HepG2 (cell line): ENCODE measurements around the gene PYGB. TPM values are rescaled to one million over a fixed set of nuclear protein-coding genes. Genes with fewer than 3 reads are reported as not detected.

Source experiments
- DNMT3B ChIP-seq: conservative IDR thresholded peaks from 2 replicates; pipeline ENCODE4 v1.6.1; 2016; ENCODE audit warnings: missing biosample characterization, control low read depth
- FOXK2 ChIP-seq: fragments of 450-650 bp; IDR thresholded peaks from 2 replicates; pipeline ENCODE4 v1.6.1; 2016
- HMG20B ChIP-seq: conservative IDR thresholded peaks from 2 replicates; pipeline ENCODE4 v1.6.1; 2016; ENCODE audit warnings: missing genetic modification reagents, missing compliant biosample characterization
- KAT8 ChIP-seq: IDR thresholded peaks from 2 replicates; pipeline ENCODE4 v1.6.1; 2016; ENCODE audit warnings: missing genetic modification reagents, missing compliant biosample characterization
- MATR3 ChIP-seq: sonication (generic); formaldehyde crosslinking; IDR thresholded peaks from 2 replicates; pipeline ENCODE4 v1.4.0; 2020; ENCODE audit warnings: missing genetic modification reagents
- NFE2L1 ChIP-seq: sonication (generic); formaldehyde crosslinking; IDR thresholded peaks from 2 replicates; pipeline ENCODE4 v1.4.0; 2020; ENCODE audit warnings: missing genetic modification reagents, mild to moderate bottlenecking, borderline replicate concordance
- ZFX ChIP-seq: sonication (generic); formaldehyde crosslinking; IDR thresholded peaks from 2 replicates; pipeline ENCODE4 v1.4.0; 2020; ENCODE audit warnings: mild to moderate bottlenecking, low read depth, missing genetic modification reagents, moderate library complexity
- ZKSCAN1 ChIP-seq: fragments of 150-350 bp; IDR thresholded peaks from 2 replicates; pipeline ENCODE4 v1.6.1; 2014; ENCODE audit warnings: low read length
- ZNF3 ChIP-seq: IDR thresholded peaks from 2 replicates; pipeline ENCODE4 v1.7.0; 2017; ENCODE audit warnings: inconsistent platforms
- ZNF543 ChIP-seq: sonication (generic); formaldehyde crosslinking; IDR thresholded peaks from 2 replicates; pipeline ENCODE4 v1.4.0; 2020; ENCODE audit warnings: mild to moderate bottlenecking, missing genetic modification reagents
- ZNF788 ChIP-seq: sonication (generic); formaldehyde crosslinking; IDR thresholded peaks from 2 replicates; pipeline ENCODE4 v1.5.0; 2020; ENCODE audit warnings: mild to moderate bottlenecking, missing genetic modification reagents, borderline replicate concordance
- ZNF839 ChIP-seq: sonication (generic); formaldehyde crosslinking; IDR thresholded peaks from 2 replicates; pipeline ENCODE4 v1.4.0; 2020; ENCODE audit warnings: missing genetic modification reagents, mild to moderate bottlenecking, borderline replicate concordance
- polyA plus RNA-seq, 8 experiments: library from polyadenylated mRNA; depleted of rRNA in 3 of 8; stranded (reverse) in 7 of 8; unstranded in 1 of 8; fragments of >200 nt; fragmentation: Illumina TruSeq in 4 of 8; extraction: Trizol in 4 of 8; gene quantifications; 2 replicates each; pipeline versions ENCODE4 v1.2.1 to v1.2.3, GENCODE V29; 2011 to 2016; ENCODE audit warnings: low read depth in 4 of 8, missing spikeins in 1 of 8, mixed read lengths in 1 of 8; ENCODE audit not compliant: insufficient read depth in 1 of 8
- total RNA-seq, 5 experiments: library from RNA; depleted of rRNA; stranded (reverse); fragments of >200 nt; fragmentation: Illumina TruSeq; extraction: Trizol; gene quantifications; 2 replicates each; pipeline ENCODE4 v1.2.3, GENCODE V29; 2016; ENCODE audit warnings: low read depth in 1 of 5
- TF ChIP-seq, protein P1 (sequence below): sonication (generic); formaldehyde crosslinking; IDR thresholded peaks from 2 replicates; pipeline ENCODE4 v1.9.0; 2021; ENCODE audit warnings: missing genetic modification reagents, borderline replicate concordance
- TF ChIP-seq, protein P2 (sequence below): sonication (generic); formaldehyde crosslinking; IDR thresholded peaks from 2 replicates; pipeline ENCODE4 v1.4.0; 2020; ENCODE audit warnings: missing genetic modification reagents
- TF ChIP-seq, protein P3 (sequence below): sonication (generic); formaldehyde crosslinking; IDR thresholded peaks from 2 replicates; pipeline ENCODE4 v1.5.0; 2020; ENCODE audit warnings: missing genetic modification reagents
- TF ChIP-seq, protein P4 (sequence below): sonication (generic); formaldehyde crosslinking; IDR thresholded peaks from 2 replicates; pipeline ENCODE4 v1.4.0; 2020; ENCODE audit warnings: missing genetic modification reagents
- TF ChIP-seq, protein P5 (sequence below): sonication (generic); formaldehyde crosslinking; IDR thresholded peaks from 2 replicates; pipeline ENCODE4 v1.4.0; 2020; ENCODE audit warnings: missing genetic modification reagents
- TF ChIP-seq, protein P6 (sequence below): sonication (generic); formaldehyde crosslinking; IDR thresholded peaks from 2 replicates; pipeline ENCODE4 v1.5.0; 2020; ENCODE audit warnings: mild to moderate bottlenecking, missing genetic modification reagents

Gene PYGB
- total and polyA plus RNA-seq, 2 of the 13 experiments (the other 11 are each of a cell fraction or from before 2014, with no cell fraction given) = 24.2 to 86.3 TPM

DNA sequence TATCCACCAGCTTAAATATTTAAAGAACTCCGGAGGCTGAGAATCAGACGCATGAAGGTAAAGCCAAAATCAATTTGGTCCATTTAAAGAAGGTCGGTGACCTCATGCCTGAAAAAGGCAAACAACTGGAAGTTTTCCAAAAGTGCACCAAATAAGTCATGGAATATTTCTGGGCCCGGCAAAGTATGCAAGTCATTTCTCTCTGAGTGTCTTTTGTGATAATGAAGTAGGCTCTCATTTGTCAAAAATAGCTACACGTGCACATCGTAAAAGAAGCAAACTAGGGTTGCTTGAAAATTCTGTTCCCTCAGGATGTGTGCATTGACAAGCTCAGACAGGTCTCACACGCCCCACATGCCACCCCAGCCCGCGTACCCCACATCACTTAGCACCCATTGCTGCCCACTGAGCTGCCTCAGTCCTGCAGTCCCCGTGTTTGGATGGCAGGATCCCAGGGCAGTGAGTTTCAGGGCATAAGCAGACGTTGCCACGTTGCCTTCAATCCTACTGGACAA lies 20.5 kb upstream of the PYGB start (continued):
- TF ChIP-seq, protein P1, sequence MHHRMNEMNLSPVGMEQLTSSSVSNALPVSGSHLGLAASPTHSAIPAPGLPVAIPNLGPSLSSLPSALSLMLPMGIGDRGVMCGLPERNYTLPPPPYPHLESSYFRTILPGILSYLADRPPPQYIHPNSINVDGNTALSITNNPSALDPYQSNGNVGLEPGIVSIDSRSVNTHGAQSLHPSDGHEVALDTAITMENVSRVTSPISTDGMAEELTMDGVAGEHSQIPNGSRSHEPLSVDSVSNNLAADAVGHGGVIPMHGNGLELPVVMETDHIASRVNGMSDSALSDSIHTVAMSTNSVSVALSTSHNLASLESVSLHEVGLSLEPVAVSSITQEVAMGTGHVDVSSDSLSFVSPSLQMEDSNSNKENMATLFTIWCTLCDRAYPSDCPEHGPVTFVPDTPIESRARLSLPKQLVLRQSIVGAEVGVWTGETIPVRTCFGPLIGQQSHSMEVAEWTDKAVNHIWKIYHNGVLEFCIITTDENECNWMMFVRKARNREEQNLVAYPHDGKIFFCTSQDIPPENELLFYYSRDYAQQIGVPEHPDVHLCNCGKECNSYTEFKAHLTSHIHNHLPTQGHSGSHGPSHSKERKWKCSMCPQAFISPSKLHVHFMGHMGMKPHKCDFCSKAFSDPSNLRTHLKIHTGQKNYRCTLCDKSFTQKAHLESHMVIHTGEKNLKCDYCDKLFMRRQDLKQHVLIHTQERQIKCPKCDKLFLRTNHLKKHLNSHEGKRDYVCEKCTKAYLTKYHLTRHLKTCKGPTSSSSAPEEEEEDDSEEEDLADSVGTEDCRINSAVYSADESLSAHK (CRISPR knock-in tag) = no peak
- TF ChIP-seq, protein P2, sequence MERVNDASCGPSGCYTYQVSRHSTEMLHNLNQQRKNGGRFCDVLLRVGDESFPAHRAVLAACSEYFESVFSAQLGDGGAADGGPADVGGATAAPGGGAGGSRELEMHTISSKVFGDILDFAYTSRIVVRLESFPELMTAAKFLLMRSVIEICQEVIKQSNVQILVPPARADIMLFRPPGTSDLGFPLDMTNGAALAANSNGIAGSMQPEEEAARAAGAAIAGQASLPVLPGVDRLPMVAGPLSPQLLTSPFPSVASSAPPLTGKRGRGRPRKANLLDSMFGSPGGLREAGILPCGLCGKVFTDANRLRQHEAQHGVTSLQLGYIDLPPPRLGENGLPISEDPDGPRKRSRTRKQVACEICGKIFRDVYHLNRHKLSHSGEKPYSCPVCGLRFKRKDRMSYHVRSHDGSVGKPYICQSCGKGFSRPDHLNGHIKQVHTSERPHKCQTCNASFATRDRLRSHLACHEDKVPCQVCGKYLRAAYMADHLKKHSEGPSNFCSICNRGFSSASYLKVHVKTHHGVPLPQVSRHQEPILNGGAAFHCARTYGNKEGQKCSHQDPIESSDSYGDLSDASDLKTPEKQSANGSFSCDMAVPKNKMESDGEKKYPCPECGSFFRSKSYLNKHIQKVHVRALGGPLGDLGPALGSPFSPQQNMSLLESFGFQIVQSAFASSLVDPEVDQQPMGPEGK (CRISPR knock-in tag) = no peak
- TF ChIP-seq, protein P3, sequence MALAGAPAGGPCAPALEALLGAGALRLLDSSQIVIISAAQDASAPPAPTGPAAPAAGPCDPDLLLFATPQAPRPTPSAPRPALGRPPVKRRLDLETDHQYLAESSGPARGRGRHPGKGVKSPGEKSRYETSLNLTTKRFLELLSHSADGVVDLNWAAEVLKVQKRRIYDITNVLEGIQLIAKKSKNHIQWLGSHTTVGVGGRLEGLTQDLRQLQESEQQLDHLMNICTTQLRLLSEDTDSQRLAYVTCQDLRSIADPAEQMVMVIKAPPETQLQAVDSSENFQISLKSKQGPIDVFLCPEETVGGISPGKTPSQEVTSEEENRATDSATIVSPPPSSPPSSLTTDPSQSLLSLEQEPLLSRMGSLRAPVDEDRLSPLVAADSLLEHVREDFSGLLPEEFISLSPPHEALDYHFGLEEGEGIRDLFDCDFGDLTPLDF (CRISPR knock-in tag) = no peak
- TF ChIP-seq DNMT3B (CRISPR knock-in tag) = peak; percentile 44; the same call in 1 of the 2 replicates
- TF ChIP-seq MATR3 = no peak
- no peak for TF ChIP-seq ZNF788 (CRISPR knock-in tag)
- TF ChIP-seq ZNF3 (CRISPR knock-in tag) = no peak
- TF ChIP-seq ZNF543 (CRISPR knock-in tag) = 0 out of 2 replicates have a peak, but pooled peaks have one; percentile 5
- no peak for TF ChIP-seq KAT8 (CRISPR knock-in tag)
- TF ChIP-seq ZKSCAN1 = no peak
- TF ChIP-seq HMG20B (CRISPR knock-in tag) = no peak
- TF ChIP-seq, protein P4, sequence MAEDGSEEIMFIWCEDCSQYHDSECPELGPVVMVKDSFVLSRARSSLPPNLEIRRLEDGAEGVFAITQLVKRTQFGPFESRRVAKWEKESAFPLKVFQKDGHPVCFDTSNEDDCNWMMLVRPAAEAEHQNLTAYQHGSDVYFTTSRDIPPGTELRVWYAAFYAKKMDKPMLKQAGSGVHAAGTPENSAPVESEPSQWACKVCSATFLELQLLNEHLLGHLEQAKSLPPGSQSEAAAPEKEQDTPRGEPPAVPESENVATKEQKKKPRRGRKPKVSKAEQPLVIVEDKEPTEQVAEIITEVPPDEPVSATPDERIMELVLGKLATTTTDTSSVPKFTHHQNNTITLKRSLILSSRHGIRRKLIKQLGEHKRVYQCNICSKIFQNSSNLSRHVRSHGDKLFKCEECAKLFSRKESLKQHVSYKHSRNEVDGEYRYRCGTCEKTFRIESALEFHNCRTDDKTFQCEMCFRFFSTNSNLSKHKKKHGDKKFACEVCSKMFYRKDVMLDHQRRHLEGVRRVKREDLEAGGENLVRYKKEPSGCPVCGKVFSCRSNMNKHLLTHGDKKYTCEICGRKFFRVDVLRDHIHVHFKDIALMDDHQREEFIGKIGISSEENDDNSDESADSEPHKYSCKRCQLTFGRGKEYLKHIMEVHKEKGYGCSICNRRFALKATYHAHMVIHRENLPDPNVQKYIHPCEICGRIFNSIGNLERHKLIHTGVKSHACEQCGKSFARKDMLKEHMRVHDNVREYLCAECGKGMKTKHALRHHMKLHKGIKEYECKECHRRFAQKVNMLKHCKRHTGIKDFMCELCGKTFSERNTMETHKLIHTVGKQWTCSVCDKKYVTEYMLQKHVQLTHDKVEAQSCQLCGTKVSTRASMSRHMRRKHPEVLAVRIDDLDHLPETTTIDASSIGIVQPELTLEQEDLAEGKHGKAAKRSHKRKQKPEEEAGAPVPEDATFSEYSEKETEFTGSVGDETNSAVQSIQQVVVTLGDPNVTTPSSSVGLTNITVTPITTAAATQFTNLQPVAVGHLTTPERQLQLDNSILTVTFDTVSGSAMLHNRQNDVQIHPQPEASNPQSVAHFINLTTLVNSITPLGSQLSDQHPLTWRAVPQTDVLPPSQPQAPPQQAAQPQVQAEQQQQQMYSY (CRISPR knock-in tag) = no peak
- TF ChIP-seq, protein P5, sequence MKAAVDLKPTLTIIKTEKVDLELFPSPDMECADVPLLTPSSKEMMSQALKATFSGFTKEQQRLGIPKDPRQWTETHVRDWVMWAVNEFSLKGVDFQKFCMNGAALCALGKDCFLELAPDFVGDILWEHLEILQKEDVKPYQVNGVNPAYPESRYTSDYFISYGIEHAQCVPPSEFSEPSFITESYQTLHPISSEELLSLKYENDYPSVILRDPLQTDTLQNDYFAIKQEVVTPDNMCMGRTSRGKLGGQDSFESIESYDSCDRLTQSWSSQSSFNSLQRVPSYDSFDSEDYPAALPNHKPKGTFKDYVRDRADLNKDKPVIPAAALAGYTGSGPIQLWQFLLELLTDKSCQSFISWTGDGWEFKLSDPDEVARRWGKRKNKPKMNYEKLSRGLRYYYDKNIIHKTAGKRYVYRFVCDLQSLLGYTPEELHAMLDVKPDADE (CRISPR knock-in tag) = no peak
- peak; percentile 24; the same call in 1 of the 2 replicates for TF ChIP-seq ZFX (CRISPR knock-in tag)
- TF ChIP-seq, protein P6, sequence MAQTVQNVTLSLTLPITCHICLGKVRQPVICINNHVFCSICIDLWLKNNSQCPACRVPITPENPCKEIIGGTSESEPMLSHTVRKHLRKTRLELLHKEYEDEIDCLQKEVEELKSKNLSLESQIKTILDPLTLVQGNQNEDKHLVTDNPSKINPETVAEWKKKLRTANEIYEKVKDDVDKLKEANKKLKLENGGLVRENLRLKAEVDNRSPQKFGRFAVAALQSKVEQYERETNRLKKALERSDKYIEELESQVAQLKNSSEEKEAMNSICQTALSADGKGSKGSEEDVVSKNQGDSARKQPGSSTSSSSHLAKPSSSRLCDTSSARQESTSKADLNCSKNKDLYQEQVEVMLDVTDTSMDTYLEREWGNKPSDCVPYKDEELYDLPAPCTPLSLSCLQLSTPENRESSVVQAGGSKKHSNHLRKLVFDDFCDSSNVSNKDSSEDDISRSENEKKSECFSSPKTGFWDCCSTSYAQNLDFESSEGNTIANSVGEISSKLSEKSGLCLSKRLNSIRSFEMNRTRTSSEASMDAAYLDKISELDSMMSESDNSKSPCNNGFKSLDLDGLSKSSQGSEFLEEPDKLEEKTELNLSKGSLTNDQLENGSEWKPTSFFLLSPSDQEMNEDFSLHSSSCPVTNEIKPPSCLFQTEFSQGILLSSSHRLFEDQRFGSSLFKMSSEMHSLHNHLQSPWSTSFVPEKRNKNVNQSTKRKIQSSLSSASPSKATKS (CRISPR knock-in tag) = no peak
- TF ChIP-seq FOXK2 = no peak
- no peak for TF ChIP-seq ZNF839
- TF ChIP-seq NFE2L1 = no peak
